ENCODE measurements around the gene PDE2A. TPM values are rescaled to one million over a fixed set of nuclear protein-coding genes. Genes with fewer than 3 reads are reported as not detected.
A peak's percentile ranks its signal among the peaks of the same experiment; 100 is the strongest.

The PDE2A gene
- total and polyA plus RNA-seq, 8 donors, result 3.5 to 548 (median 25.9) TPM

DNA sequence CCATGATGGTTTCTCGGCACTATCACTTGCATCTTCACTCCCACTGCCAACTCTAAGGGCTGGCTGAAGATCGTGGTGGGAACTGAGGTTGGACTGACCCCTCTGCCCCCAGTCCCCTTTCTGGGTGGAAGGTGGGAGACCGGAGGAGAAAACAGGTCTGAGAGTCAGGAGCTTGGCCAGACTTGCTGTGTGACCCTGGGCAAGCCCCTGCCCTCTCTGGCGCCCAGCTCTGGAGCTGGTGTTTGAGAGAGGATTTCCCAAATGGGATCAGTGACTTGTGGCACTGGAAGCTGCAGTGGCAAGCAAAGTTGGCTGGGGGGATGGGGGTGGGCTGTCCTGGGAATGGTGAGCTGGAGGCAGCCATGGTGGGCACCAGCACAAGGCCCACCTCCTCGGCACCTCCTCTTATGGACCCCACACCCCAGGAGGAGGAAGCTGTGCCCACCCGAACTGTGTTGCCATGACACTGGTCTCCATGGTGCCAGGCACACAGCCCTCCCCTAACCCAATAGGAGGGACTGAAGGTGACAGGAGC is 6.5 kb upstream of the PDE2A start:
- H3K27me3 ChIP-seq, result peaks cover 0 to 56% (median 44%) of the 10 kb centered on the region in 3 donors
- WGBS, 5 donors, result 59 to 67% (median 62%) methylated on average over 4 to 6 of the region's 6 CpGs
- H3K9me3 ChIP-seq, result no peaks in the 10 kb centered on the region
- no peak for DNase-seq
- H3K4me3 ChIP-seq, result no peak overlapping the region
- TF ChIP-seq POLR2A (IDR thresholded peaks at IDR 0.05) (no peak), POLR2AphosphoS5 (IDR thresholded peaks at IDR 0.05) (no peak), EP300 (IDR thresholded peaks at IDR 0.05) (no peak)
- TF ChIP-seq, protein P1, sequence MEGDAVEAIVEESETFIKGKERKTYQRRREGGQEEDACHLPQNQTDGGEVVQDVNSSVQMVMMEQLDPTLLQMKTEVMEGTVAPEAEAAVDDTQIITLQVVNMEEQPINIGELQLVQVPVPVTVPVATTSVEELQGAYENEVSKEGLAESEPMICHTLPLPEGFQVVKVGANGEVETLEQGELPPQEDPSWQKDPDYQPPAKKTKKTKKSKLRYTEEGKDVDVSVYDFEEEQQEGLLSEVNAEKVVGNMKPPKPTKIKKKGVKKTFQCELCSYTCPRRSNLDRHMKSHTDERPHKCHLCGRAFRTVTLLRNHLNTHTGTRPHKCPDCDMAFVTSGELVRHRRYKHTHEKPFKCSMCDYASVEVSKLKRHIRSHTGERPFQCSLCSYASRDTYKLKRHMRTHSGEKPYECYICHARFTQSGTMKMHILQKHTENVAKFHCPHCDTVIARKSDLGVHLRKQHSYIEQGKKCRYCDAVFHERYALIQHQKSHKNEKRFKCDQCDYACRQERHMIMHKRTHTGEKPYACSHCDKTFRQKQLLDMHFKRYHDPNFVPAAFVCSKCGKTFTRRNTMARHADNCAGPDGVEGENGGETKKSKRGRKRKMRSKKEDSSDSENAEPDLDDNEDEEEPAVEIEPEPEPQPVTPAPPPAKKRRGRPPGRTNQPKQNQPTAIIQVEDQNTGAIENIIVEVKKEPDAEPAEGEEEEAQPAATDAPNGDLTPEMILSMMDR (IDR thresholded peaks at IDR 0.05), result no peak
- H3K4me1 ChIP-seq, result peaks cover 6 to 31% (median 21%) of the 10 kb centered on the region in 4 donors
- H3K27ac ChIP-seq, result no peak overlapping the region
- H3K36me3 ChIP-seq, result peaks cover 0 to 30% (median 23%) of the 10 kb centered on the region in 4 donors
- intact Hi-C loops (cut with DNase I; ENCODE audit: low total_unique reads), result no loop called here

DNA sequence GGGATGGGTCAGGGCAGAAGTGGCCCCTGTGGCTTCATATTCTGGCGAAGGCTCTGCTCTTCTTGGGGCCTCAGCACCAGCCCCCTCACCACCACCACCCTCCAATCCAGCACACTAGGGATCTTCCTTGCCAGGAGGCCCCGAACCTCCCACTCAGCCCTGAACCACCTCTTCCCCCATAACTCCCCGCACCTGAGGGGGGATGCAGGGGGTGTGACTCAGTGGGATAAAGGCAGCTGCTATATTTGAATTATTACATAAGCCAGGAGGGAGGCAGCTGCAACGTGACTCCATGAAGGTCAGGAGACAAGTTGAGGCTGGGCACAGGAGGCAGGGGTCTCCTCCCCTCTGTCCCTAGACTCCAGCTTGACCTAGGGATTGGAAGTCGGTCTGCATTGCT is 5.6 kb upstream of the PDE2A start:
- WGBS, 5 donors, result 56 to 70% (median 59%) methylated on average over 4 to 5 of the region's 5 CpGs
- no peak for TF ChIP-seq POLR2A (IDR thresholded peaks at IDR 0.05)
- TF ChIP-seq, protein P1 (IDR thresholded peaks at IDR 0.05), result no peak
- no peak for TF ChIP-seq POLR2AphosphoS5 (IDR thresholded peaks at IDR 0.05)
- H3K27ac ChIP-seq, result no peak overlapping the region
- DNase-seq, result no peak
- H3K4me1 ChIP-seq, result peaks cover 3 to 26% (median 15%) of the 10 kb centered on the region in 4 donors
- peaks cover 3 to 64% (median 52%) of the 10 kb centered on the region in 3 donors for H3K27me3 ChIP-seq
- H3K4me3 ChIP-seq, result no peak overlapping the region
- intact Hi-C loops (cut with DNase I; ENCODE audit: low total_unique reads), result no loop called here
- H3K36me3 ChIP-seq, result peaks cover 0 to 22% (median 15%) of the 10 kb centered on the region in 4 donors
- H3K9me3 ChIP-seq, result no peaks in the 10 kb centered on the region

DNA sequence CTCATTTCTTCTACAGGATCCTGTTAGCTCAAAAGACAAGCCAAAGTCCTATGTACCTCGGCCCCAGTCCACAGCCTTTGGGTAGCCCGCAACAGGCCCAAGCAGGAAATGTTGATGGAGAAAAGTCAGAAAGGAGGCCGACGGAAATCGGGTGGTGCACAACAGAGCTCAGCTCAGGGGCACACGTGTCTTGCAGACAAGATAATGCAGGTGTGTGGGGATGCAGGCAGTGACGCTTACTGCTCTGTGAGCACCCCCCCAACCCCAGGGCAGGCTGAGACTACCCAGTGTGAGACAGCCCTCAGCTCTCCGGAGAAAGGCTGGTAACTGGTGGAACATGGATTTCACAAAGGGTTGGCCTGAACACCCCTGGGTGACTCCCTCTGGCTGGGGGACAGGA is 4.3 kb upstream of the PDE2A start:
- no peaks in the 10 kb centered on the region for H3K9me3 ChIP-seq
- 69 to 82% (median 74%) methylated on average over 7 to 8 of the region's 8 CpGs for WGBS, 5 donors
- intact Hi-C loops (cut with DNase I; ENCODE audit: low total_unique reads), result no loop called here
- TF ChIP-seq POLR2AphosphoS5 (IDR thresholded peaks at IDR 0.05) (no peak), EP300 (IDR thresholded peaks at IDR 0.05) (no peak), POLR2A (IDR thresholded peaks at IDR 0.05) (no peak)
- TF ChIP-seq, protein P1 (IDR thresholded peaks at IDR 0.05), result no peak
- H3K27ac ChIP-seq, result no peak overlapping the region
- H3K4me3 ChIP-seq, result no peak overlapping the region
- peaks cover 13 to 77% (median 65%) of the 10 kb centered on the region in 3 donors for H3K27me3 ChIP-seq
- H3K36me3 ChIP-seq, result peaks cover 0 to 8% (median 3%) of the 10 kb centered on the region in 4 donors
- peaks cover 0 to 23% (median 5%) of the 10 kb centered on the region in 4 donors for H3K4me1 ChIP-seq
- no peak for DNase-seq

DNA sequence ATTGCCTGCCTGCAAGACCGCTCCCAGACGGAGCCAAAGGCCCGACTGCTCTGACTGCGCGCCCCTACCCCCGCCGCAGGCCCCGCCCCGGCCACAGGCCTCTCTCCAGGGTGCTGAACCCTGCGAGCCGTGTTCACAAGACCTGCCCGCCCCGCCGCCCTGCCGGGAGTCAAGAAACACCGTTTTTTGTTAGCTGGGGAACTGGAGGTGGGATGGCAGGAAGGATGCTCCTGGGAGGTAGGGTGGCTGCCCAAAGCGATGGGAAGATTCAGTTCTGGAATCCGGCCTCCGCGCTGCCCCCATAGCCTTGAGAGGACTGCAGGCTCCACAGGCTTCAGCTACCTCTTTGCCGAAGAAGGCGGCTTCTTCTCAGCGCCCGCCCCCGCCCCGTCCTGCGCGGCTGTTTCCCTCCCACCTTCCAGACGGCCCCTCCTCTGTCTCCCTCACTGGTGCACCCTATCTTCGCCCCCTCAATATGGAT is 2.7 kb upstream of the PDE2A start:
- WGBS, 5 donors, result 2 to 5% (median 3%) methylated on average over 6 to 30 of the region's 30 CpGs
- no peaks in the 10 kb centered on the region for H3K36me3 ChIP-seq
- no peak overlapping the region for H3K4me3 ChIP-seq
- no peak overlapping the region for H3K27ac ChIP-seq
- intact Hi-C loops (cut with DNase I; ENCODE audit: low total_unique reads), result no loop called here
- H3K27me3 ChIP-seq, result peaks cover 14 to 94% (median 71%) of the 10 kb centered on the region in 3 donors
- H3K9me3 ChIP-seq, result no peaks in the 10 kb centered on the region
- TF ChIP-seq, protein P1 (IDR thresholded peaks at IDR 0.05), result no peak
- TF ChIP-seq POLR2A (IDR thresholded peaks at IDR 0.05) (no peak), POLR2AphosphoS5 (IDR thresholded peaks at IDR 0.05) (no peak), EP300 (IDR thresholded peaks at IDR 0.05) (no peak)
- peaks cover 0 to 23% (median 5%) of the 10 kb centered on the region in 4 donors for H3K4me1 ChIP-seq
- peak; percentile 59 to 88 for DNase-seq
